Psoas muscle (tissue), 8 donors: ENCODE results near the gene FMO2. TPM values are rescaled to one million over a fixed set of nuclear protein-coding genes. Genes with fewer than 3 reads are reported as not detected.

ENCODE experiments used
- ATAC-seq, 4 donors: fragments of 200-7000 bp; cut with Tn5 transposase; one replicate each; pipeline ENCODE4 v1.9.1; 2020; ENCODE audit warnings: moderate library complexity in 3 of 4, mild to moderate bottlenecking in 2 of 4
- DNase-seq, 2 donors: peaks; one replicate each; pipeline ENCODE4 v3.0.0-alpha.2; 2020
- H3K27ac ChIP-seq: fragments of 200-600 bp; one replicate; pipeline ENCODE4 v1.8.0; 2022
- H3K27me3 ChIP-seq, 3 donors: fragments of 200-600 bp in 1 of 3; one replicate each; pipeline versions ENCODE4 v1.6.1 to v1.8.0; 2013 to 2022; ENCODE audit warnings: low read length in 2 of 3, mild to moderate bottlenecking in 2 of 3, moderate library complexity in 1 of 3; ENCODE audit not compliant: insufficient read depth in 3 of 3
- H3K36me3 ChIP-seq, 2 donors: fragments of 200-600 bp in 1 of 2; one replicate each; pipeline versions ENCODE4 v1.6.1 to v1.8.0; 2013 to 2022; ENCODE audit warnings: low read depth in 1 of 2, mild to moderate bottlenecking in 1 of 2, moderate library complexity in 1 of 2; ENCODE audit not compliant: insufficient read depth in 1 of 2
- H3K4me1 ChIP-seq: fragments of 200-600 bp; one replicate; pipeline ENCODE4 v1.8.0; 2022
- H3K4me3 ChIP-seq: fragments of 200-600 bp; one replicate; pipeline ENCODE4 v1.8.0; 2022; ENCODE audit warnings: mild to moderate bottlenecking
- H3K9me3 ChIP-seq: fragments of 200-600 bp; one replicate; pipeline ENCODE4 v1.8.0; 2022
- WGBS, 3 donors: extraction: QIAGEN DNeasy Blood & Tissue Kit; methylation state at CpG; one replicate each; pipeline versions ENCODE4 v1.1.6 to v1.1.7; 2013; 5-methylcytosine and 5-hydroxymethylcytosine counted together
- intact Hi-C, 2 donors: fragments of 100-400 bp; cut with DNase I; formaldehyde crosslinking; loops; one replicate each; pipeline versions ENCODE4 v1.11.0 to v1.14.2; 2022
- polyA plus RNA-seq, 3 donors: library from polyadenylated mRNA; stranded (reverse); fragments of 200-250 nt; gene quantifications; one replicate each; pipeline ENCODE4 v1.2.3, GENCODE V29; 2013
- total RNA-seq, 4 donors: library from RNA; stranded (reverse); fragmentation: NEBNext Ultra II Directional in 2 of 4; extraction: Animal tissue kit (Norgen Biotek cat#: 25700) in 2 of 4; gene quantifications; one replicate each; pipeline versions ENCODE4 v1.2.1 to v1.2.4, GENCODE V29; 2021 to 2023
- TF ChIP-seq, protein P1 (sequence below): fragments of 200-600 bp; IDR thresholded peaks from one replicate; pipeline ENCODE4 v1.8.0; 2022; ENCODE audit warnings: antibody characterized with exemption
- donor health status: healthy with polysubstance abuse.
- donor health status: DM: no; HTN: no; CAD: no; lungs with moderate emphysema.
- donor health status: Bipolar disorder and iron deficiency.
- donor health status: healthy.
- donor health status: DM: yes; HTN: yes; CAD: no.
- donor health status: DM: no; HTN: no; CAD: no.
- donor health status: DM: no; HTN: no; CAD: no.
- donor health status: DM: yes; HTN: yes; CAD: no.

The FMO2 gene
- total and polyA plus RNA-seq, 7 donors, result 6.9 to 54.1 (median 17.1) TPM

DNA sequence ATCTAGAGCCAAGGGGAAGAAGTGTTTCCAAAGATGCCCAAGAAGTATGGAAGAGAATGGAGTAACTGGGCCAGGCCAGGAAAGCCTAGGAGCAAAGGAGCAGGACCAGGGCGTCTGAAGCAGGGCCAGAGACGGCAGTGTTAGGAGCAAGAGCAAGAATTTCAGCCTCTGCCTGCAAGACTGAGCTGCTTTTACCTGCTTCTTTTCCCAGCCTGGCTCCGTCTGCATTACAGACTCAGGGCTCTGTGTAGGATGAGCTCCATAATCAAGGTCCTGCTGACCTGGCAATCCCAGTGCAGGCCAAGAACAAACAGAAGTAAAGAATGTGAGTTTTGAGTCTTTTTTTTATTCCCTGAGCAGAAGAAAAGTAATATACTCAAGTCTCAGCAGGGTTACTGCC lies 73.3 kb downstream of the FMO2 start:
- no peak overlapping the region for H3K27ac ChIP-seq

DNA sequence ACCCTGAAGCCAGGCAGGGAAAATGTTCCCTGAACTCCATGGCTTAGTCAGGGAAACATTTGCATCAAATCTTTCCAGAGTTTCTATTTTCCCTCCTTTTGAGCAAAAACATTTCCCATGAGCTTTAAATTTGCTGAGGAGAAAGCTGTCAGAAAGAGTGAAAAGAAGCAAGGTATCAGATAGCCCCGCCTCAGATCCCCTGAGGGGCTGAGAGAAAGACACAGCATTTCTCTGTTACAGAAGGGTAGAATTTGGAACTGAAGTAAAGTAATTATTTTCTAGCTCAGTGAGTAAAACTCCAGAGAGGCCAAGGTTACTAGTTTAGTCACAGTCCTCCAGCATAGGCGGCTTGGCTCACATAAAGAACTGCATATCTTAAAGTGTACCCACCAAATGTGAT lies 73.8 kb downstream of the FMO2 start:
- 49 to 64% (median 50%) methylated on average over 2 of the region's 2 CpGs for WGBS, 3 donors
- intact Hi-C loops, result no loop called here
- TF ChIP-seq, protein P1, sequence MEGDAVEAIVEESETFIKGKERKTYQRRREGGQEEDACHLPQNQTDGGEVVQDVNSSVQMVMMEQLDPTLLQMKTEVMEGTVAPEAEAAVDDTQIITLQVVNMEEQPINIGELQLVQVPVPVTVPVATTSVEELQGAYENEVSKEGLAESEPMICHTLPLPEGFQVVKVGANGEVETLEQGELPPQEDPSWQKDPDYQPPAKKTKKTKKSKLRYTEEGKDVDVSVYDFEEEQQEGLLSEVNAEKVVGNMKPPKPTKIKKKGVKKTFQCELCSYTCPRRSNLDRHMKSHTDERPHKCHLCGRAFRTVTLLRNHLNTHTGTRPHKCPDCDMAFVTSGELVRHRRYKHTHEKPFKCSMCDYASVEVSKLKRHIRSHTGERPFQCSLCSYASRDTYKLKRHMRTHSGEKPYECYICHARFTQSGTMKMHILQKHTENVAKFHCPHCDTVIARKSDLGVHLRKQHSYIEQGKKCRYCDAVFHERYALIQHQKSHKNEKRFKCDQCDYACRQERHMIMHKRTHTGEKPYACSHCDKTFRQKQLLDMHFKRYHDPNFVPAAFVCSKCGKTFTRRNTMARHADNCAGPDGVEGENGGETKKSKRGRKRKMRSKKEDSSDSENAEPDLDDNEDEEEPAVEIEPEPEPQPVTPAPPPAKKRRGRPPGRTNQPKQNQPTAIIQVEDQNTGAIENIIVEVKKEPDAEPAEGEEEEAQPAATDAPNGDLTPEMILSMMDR, result no peak
- DNase-seq (no peak), ATAC-seq (no peak)
- no peaks in the 10 kb centered on the region for H3K36me3 ChIP-seq
- H3K4me3 ChIP-seq, result no peak overlapping the region
- H3K27me3 ChIP-seq, result peaks cover 0 to 10% (median 3%) of the 10 kb centered on the region in 3 donors
- no peak overlapping the region for H3K27ac ChIP-seq
- H3K9me3 ChIP-seq, result no peaks in the 10 kb centered on the region
- no peaks in the 10 kb centered on the region for H3K4me1 ChIP-seq

More for the DNA sequence above, 73.3 kb downstream of the FMO2 start:
- DNase-seq (no peak), ATAC-seq (no peak)
- 68 to 93% (median 78%) methylated on average over 3 of the region's 3 CpGs for WGBS, 3 donors
- Histone ChIP-seq H3K4me1 (no peaks in the 10 kb centered on the region), H3K4me3 (no peak overlapping the region), H3K9me3 (no peaks in the 10 kb centered on the region), H3K36me3 (no peaks in the 10 kb centered on the region), H3K27me3 (peaks cover 0 to 16% (median 3%) of the 10 kb centered on the region in 3 donors)
- intact Hi-C loops, result no loop called here
- TF ChIP-seq, protein P1, result no peak

Other genes with a start within 250 kb of the FMO2 start
- not detected for gene MROH9, start 249.8 kb upstream of the FMO2 start, total RNA-seq
- not detected for gene MROH9, start 249.8 kb upstream of the FMO2 start, polyA plus RNA-seq
- gene FMO3, start 94.4 kb upstream of the FMO2 start, total RNA-seq, result 1 to 10 TPM in 2 of 4 donors, under 1 TPM in 2; 0.48 to 3.6 (median 1.6) TPM
- gene FMO3, start 94.4 kb upstream of the FMO2 start, polyA plus RNA-seq, result 1 to 10 TPM in 2 of 3 donors, under 1 TPM in 1; 0.92 to 1.6 (median 1.4) TPM
- under 1 TPM in 2 of 4 donors, not detected in 2; 0.30 TPM for gene FMO1, start 63.2 kb downstream of the FMO2 start, total RNA-seq
- gene FMO1, start 63.2 kb downstream of the FMO2 start, polyA plus RNA-seq, result under 1 TPM in 2 of 3 donors, not detected in 1; 0.03 to 0.19 TPM
- 1 to 10 TPM in 1 of 4 donors, under 1 TPM in 3; 0.59 to 1.7 (median 0.75) TPM for gene FMO4, start 128.9 kb downstream of the FMO2 start, total RNA-seq
- 1 to 10 TPM in 1 of 3 donors, under 1 TPM in 2; 0.15 to 1.1 (median 0.61) TPM for gene FMO4, start 128.9 kb downstream of the FMO2 start, polyA plus RNA-seq